GM21360 (cell line): ENCODE data around the gene LRRC37A.
"Not testable (repeated sequence)": the region's sequence is repeated elsewhere in the genome, so short reads cannot be mapped to it uniquely, and the experiment has no call there.

ENCODE experiments used
- ATAC-seq: cut with Tn5 transposase; IDR thresholded peaks from one replicate; pipeline ENCODE4 v1.9.1; 2021; ENCODE audit warnings: mild to moderate bottlenecking, moderate library complexity; ENCODE audit not compliant: unreplicated experiment

LRRC37A gene

GRCh38 chr17:46294831-46295230 lies at the start of gene LRRC37A:
Gene LRRC37A, plus strand, starts transcription at chr17:46295131. Its CDS starts 3 bp downstream, at chr17:46295134.
- not testable (repeated sequence) for ATAC-seq

- not testable (repeated sequence) for ATAC-seq
Measured at GRCh38 chr17:46249153-46249552, 45.8 kb upstream of the LRRC37A start.

GRCh38 chr17:46252804-46253203 lies 42.1 kb upstream of the LRRC37A start:
- ATAC-seq: not testable (repeated sequence)

- ATAC-seq: not testable (repeated sequence)
Measured at GRCh38 chr17:46253722-46254121, 41.2 kb upstream of the LRRC37A start.

GRCh38 chr17:46254215-46254614 lies 40.7 kb upstream of the LRRC37A start:
- not testable (repeated sequence) for ATAC-seq

- ATAC-seq: not testable (repeated sequence)
Measured at GRCh38 chr17:46256369-46256768, 38.6 kb upstream of the LRRC37A start.

- not testable (repeated sequence) for ATAC-seq
Measured at GRCh38 chr17:46259845-46260661, 34.9 kb upstream of the LRRC37A start.

GRCh38 chr17:46262271-46262670 lies 32.7 kb upstream of the LRRC37A start:
- ATAC-seq: no peak

- ATAC-seq: no peak
Measured at GRCh38 chr17:46264456-46265198, 30.3 kb upstream of the LRRC37A start.

GRCh38 chr17:46266063-46266655 lies 28.8 kb upstream of the LRRC37A start:
- ATAC-seq: peak; percentile 7

- peak; percentile 69 for ATAC-seq
Measured at GRCh38 chr17:46266656-46267544, 28.0 kb upstream of the LRRC37A start.

GRCh38 chr17:46270032-46270431 lies 24.9 kb upstream of the LRRC37A start:
- ATAC-seq: no peak

GRCh38 chr17:46273541-46274236 lies 21.2 kb upstream of the LRRC37A start:
- no peak for ATAC-seq

- no peak for ATAC-seq
Measured at GRCh38 chr17:46274238-46274637, 20.7 kb upstream of the LRRC37A start.

GRCh38 chr17:46276728-46277479 lies 18.0 kb upstream of the LRRC37A start:
- not testable (repeated sequence) for ATAC-seq

- ATAC-seq: not testable (repeated sequence)
Measured at GRCh38 chr17:46281336-46281735, 13.6 kb upstream of the LRRC37A start.

- ATAC-seq: not testable (repeated sequence)
Measured at GRCh38 chr17:46282635-46283034, 12.3 kb upstream of the LRRC37A start.

- not testable (repeated sequence) for ATAC-seq
Measured at GRCh38 chr17:46284467-46284866, 10.5 kb upstream of the LRRC37A start.

GRCh38 chr17:46285500-46285899 lies 9.4 kb upstream of the LRRC37A start:
- not testable (repeated sequence) for ATAC-seq
